GM12891 (cell line): ENCODE results near the gene ALOX15.
"Not testable (repeated sequence)": the region's sequence is repeated elsewhere in the genome, so short reads cannot be mapped to it uniquely, and the experiment has no call there.

Source experiments
- POLR2A ChIP-seq: IDR thresholded peaks from 2 replicates; pipeline ENCODE4 v1.6.1; 2011; ENCODE audit warnings: low read depth, low read length, control low read depth
- POLR2AphosphoS5 ChIP-seq: IDR thresholded peaks from 2 replicates; pipeline ENCODE4 v1.6.1; 2011; ENCODE audit warnings: low read depth, low read length, control low read depth
- SPI1 ChIP-seq: IDR thresholded peaks from 2 replicates; pipeline ENCODE4 v1.6.1; 2011; ENCODE audit warnings: low read depth, low read length, control low read depth
- TAF1 ChIP-seq: IDR thresholded peaks from 2 replicates; pipeline ENCODE4 v1.6.1; 2011; ENCODE audit warnings: low read depth, low read length, control low read depth

DNA sequence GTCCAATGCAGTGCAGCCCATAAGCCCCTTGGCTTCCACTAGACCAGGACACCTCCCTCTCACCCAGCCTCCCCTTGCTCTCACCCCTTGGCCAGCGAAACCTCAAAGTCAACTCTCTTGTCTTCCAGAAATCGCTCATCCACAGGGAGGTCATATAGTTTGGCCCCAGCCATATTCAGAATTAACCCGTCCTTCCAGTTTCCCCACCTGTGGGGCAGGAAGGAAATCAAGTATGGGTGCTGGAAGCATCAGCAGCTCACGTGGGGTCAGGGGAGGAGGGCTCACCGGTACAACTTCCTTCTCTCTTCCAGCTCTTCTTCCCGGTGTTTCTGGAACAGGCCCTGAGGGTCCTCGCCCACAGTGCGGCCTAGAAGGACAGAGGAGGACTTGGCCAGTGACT, 2.7 kb downstream of the ALOX15 start:
- not testable (repeated sequence) for TF ChIP-seq POLR2AphosphoS5, POLR2A, TAF1, SPI1
